ENCODE results near the gene GRIN2C. TPM values are rescaled to one million over a fixed set of nuclear protein-coding genes. Genes with fewer than 3 reads are reported as not detected.

The GRIN2C gene
- total RNA-seq, 1 donor from 2014 or later = 1.1 TPM

DNA sequence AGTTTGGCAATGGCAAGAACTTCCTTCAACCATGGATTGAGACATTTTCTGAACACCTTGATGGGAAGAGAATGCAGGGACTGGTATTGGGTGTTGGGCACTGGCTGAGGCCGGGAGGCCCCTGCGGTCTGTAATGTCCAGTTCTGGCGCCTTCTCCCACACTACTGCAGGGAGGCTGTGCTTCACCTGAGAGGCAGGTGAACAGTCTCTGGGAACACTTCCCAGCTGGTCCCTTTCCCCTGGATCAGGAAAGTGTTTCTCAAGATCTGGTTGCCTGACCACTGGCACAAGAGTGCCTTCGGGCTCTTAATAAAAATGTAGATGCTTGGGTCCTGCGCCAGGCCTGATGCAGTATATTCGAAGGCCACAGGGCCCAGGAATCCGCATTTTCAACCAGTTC is 55.0 kb downstream of the GRIN2C start:
- DNase-seq (ENCODE audit: extremely low read depth, low read depth, low spot score) = no peak

DNA sequence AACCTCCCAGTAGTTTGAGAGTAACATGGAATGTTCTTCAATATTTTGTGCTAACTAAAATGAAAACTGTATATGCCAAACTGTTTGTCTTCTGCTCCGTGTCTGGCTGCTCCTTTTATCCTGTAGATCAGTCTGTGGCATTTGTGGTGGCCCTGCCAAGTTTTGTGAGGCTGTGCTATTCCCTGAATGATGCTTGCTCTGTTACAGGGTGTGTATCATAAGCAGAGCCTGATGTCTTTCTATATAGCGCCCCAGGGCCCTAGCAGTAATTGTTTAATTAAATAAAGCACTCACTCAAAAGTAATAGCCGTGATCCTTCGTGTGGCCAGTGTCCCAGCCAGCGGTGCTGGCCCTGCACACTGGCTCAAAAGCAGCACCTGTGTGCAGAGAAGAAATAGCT is 55.7 kb downstream of the GRIN2C start:
- no peak for DNase-seq (ENCODE audit: extremely low read depth, low read depth, low spot score)

- no peak for DNase-seq (ENCODE audit: extremely low read depth, low read depth, low spot score)
These were observed 56.2 kb downstream of the GRIN2C start for GRCh38 chr17:74803388-74803930.

DNA sequence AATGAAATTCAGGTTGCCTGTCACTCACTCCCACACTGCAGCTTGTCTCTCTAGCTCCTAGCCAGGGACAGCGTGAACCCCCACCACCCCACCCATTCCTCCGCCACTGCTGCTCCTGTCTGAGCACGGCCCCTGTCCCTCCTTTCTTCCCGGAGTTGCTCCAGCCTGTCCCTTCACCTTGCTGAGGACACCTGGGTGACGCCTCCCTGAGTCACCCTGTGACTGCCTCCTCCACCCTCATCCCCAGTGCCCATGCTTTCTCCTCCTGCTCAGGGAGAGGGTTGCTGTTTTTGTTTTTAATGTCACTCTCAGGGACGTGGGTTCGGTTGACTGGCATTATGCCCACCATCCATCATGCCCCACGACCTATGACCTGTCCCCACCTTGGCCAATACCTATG is 57.8 kb downstream of the GRIN2C start:
- no peak for DNase-seq (ENCODE audit: extremely low read depth, low read depth, low spot score)

GRCh38 chr17:74800531-74800930 is 59.2 kb downstream of the GRIN2C start:
- no peak for DNase-seq (ENCODE audit: extremely low read depth, low read depth, low spot score)

GRCh38 chr17:74799097-74799496 is 60.6 kb downstream of the GRIN2C start:
- no peak for DNase-seq (ENCODE audit: extremely low read depth, low read depth, low spot score)

DNA sequence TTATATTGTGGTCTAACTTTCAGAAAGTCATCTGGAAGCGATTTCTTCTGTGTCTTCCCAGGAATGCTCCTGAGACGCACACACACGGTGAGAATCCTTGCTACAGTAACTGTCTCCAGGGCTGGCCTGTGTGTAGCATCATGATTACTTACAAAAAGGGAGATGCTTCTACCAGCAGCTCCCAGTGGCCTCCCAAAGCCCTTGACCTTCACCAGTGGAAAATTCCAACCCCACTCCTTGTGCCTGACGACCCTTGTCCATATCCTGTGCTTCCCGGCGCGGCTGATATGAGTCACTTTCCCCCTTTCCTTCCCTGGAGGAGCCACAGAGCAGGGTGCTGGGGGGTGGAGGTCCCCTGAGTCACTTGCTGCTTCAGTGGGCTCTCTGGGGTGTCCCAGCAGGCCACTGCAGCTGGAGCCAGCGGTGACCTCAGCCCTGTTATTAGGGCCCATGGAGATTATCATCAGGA is 61.4 kb downstream of the GRIN2C start:
- no peak for DNase-seq (ENCODE audit: extremely low read depth, low read depth, low spot score)

GRCh38 chr17:74797824-74798223 is 61.9 kb downstream of the GRIN2C start:
- DNase-seq (ENCODE audit: extremely low read depth, low read depth, low spot score) = no peak

DNA sequence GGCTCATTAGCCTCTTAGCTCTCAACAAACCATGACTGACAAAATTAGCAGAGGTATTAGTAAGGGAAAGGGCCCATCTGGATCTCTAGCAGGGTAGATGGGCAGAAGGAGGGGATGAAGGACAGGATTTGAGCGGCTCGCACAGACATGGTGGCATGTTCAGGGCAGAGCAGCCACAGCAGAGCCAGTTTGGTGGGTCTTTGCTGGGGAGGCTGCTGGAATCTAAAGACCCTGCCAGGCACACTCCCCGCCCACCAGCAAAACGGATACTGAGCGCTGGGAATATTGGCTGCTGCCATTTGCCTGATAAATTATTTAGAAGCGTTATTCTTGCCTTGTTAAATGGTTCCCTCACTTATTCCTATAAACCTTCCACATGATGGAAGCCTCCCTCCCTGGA is 62.8 kb downstream of the GRIN2C start:
- DNase-seq (ENCODE audit: extremely low read depth, low read depth, low spot score) = no peak

- DNase-seq (ENCODE audit: extremely low read depth, low read depth, low spot score) = no peak
These were observed 63.5 kb downstream of the GRIN2C start for GRCh38 chr17:74796211-74796610.

DNA sequence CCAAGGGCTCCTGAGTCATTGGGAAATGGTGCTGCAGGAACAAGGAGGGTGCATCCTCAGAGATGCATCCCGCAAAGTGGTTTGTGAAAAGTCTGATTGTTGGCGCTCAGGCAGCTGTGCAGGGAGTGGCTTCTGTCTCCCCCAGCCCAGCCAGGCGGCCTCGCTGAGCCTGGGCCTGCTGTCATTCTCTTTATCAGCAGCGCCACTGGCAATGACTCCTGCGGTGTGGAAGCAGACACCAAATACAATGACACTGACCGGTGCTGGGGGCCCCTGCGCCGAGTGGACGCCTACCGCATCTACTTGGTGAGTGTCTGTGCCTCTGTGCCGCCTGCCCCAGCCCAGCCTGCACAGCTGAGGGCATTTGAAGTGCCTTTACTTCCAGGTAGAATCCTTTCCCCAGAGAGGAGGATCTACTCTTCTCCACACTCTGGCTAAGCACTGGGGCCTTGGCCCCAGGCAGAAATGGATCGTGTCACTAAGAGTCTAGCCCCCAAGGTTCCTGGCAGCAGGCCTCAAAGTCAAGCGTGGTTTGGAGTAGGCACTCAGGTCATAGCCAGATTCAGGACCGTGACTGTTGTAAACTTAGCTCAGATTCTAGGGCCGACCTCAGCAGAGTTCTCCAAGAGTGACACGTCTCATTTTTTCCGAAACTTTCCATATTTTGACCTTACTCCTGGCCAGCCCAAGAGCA is 64.2 kb downstream of the GRIN2C start:
- no peak for DNase-seq (ENCODE audit: extremely low read depth, low read depth, low spot score)

GRCh38 chr17:74792586-74793105 is 67.0 kb downstream of the GRIN2C start:
- no peak for DNase-seq (ENCODE audit: extremely low read depth, low read depth, low spot score)

Other genes starting within 250 kb of the GRIN2C start
- gene CD300E, start 236.1 kb downstream of the GRIN2C start, total RNA-seq = not detected in 2 replicates
- not detected in 2 replicates for gene CD300LF, start 147.0 kb downstream of the GRIN2C start, total RNA-seq
- gene RAB37, start 122.6 kb downstream of the GRIN2C start, total RNA-seq = 0.87 TPM in 1 of 2 replicates, not detected in the other
- 17.7 and 18.4 TPM in 2 replicates for gene NHERF1, start 111.3 kb downstream of the GRIN2C start, total RNA-seq
- gene NAT9, start 83.5 kb downstream of the GRIN2C start, total RNA-seq = 26.6 and 36.5 TPM in 2 replicates
- gene FDXR, start 13.1 kb upstream of the GRIN2C start, total RNA-seq = 38.6 and 46.9 TPM in 2 replicates
- gene FADS6, start 33.7 kb upstream of the GRIN2C start, total RNA-seq = not detected in 2 replicates
- gene USH1G, start 63.4 kb upstream of the GRIN2C start, total RNA-seq = not detected in 2 replicates
- not detected in 2 replicates for gene OTOP2, start 64.4 kb upstream of the GRIN2C start, total RNA-seq
- not detected in 2 replicates for gene OTOP3, start 76.0 kb upstream of the GRIN2C start, total RNA-seq
- 23.1 and 30.6 TPM in 2 replicates for gene HID1, start 112.9 kb upstream of the GRIN2C start, total RNA-seq
- 40.7 and 63.5 TPM in 2 replicates for gene CDR2L, start 127.7 kb upstream of the GRIN2C start, total RNA-seq
- gene MRPL58, start 152.8 kb upstream of the GRIN2C start, total RNA-seq = 38.7 and 49.7 TPM in 2 replicates
- 228 and 300 TPM in 2 replicates for gene ATP5PD, start 187.1 kb upstream of the GRIN2C start, total RNA-seq
- gene KCTD2, start 187.3 kb upstream of the GRIN2C start, total RNA-seq = 18.6 and 21.0 TPM in 2 replicates
- gene SLC16A5, start 228.1 kb upstream of the GRIN2C start, total RNA-seq = 5.7 and 7.1 TPM in 2 replicates